Keratinocyte (primary cell): Measurements from ENCODE around the gene CAPN7.

Experiments
- CTCF ChIP-seq, 3 experiments: IDR thresholded peaks in 1 of 3; conservative IDR thresholded peaks in 1 of 3; optimal IDR thresholded peaks in 1 of 3; 2 replicates in 2 of 3; 3 replicates in 1 of 3; pipeline versions ENCODE3 to v1.5.1; 2011; ENCODE audit warnings: low read length in 3 of 3, mild to moderate bottlenecking in 3 of 3, moderate library complexity in 2 of 3, control low read depth in 1 of 3, inconsistent platforms in 1 of 3; ENCODE audit not compliant: insufficient read depth in 2 of 3; ENCODE audit errors: extremely low read depth in 1 of 3
- EZH2 ChIP-seq: IDR thresholded peaks from one replicate; pipeline ENCODE4 v1.6.1; 2012; ENCODE audit warnings: inconsistent platforms, mild to moderate bottlenecking, low read length, moderate library complexity

GRCh38 chr3:15271030-15271429 is 65.0 kb downstream of the CAPN7 start:
- TF ChIP-seq CTCF (optimal IDR thresholded peaks at IDR 0.05 in 1 of 3, IDR thresholded peaks at IDR 0.05 in 1 of 3, conservative IDR thresholded peaks at IDR 0.05 in 1 of 3; ENCODE audit: extremely low read depth in 1 of 3, insufficient read depth in 2 of 3, low read length in 3 of 3) = no peak
- no peak for TF ChIP-seq EZH2
